ACHN (cell line): ENCODE results near the gene NT5C2.
"Not testable (repeated sequence)": the region's sequence is repeated elsewhere in the genome, so short reads cannot be mapped to it uniquely, and the experiment has no call there.

ENCODE experiments used
- DNase-seq: peaks from one replicate; pipeline ENCODE4 v3.0.0-alpha.2; 2015
- in situ Hi-C: cut with HindIII; loops from 2 replicates; pipeline ENCODE4 v1.10.0; 2017; ENCODE audit warnings: low sequenced_read_pairs, low pct_ligation_motif_present, low pct_unique_long_range_greater_than_20kb

The NT5C2 gene

GRCh38 chr10:103077491-103078308, 115.4 kb downstream of the NT5C2 start:
- in situ Hi-C loops, result no loop called here
- DNase-seq, result no peak

GRCh38 chr10:103077020-103077419, 116.1 kb downstream of the NT5C2 start:
- in situ Hi-C loops, result no loop called here
- no peak for DNase-seq

DNA sequence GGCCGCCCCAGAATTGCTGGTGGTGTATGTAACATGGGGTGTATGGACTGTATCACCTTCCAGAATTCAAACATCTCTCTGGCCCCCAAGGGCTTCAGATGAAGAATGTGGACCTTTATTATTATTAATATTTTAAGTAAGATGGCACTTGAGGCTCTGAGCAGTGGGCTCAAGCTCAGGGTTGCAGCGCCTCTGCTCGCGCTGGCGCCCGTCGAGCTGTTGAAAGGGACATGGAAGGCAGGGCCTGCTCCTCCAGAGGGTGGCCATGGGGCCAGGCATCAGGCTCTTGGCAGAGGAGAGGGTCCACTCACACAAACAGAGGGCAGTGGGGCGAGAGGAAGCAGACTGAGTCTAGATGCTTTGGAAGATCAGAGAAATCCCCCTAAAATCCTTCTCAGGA, 120.2 kb downstream of the NT5C2 start:
- DNase-seq, result no peak
- in situ Hi-C loops, result no loop called here

- in situ Hi-C loops, result no loop called here
- no peak for DNase-seq
These were observed 120.8 kb downstream of the NT5C2 start for GRCh38 chr10:103072276-103072675.

- DNase-seq, result peak; percentile 56
- in situ Hi-C loops, result no loop called here
These were observed 123.4 kb downstream of the NT5C2 start for GRCh38 chr10:103069453-103070331.

- no peak for DNase-seq
- in situ Hi-C loops, result no loop called here
These were observed 125.1 kb downstream of the NT5C2 start for GRCh38 chr10:103067956-103068355.

GRCh38 chr10:103067484-103067883, 125.6 kb downstream of the NT5C2 start:
- no peak for DNase-seq
- in situ Hi-C loops, result no loop called here

DNA sequence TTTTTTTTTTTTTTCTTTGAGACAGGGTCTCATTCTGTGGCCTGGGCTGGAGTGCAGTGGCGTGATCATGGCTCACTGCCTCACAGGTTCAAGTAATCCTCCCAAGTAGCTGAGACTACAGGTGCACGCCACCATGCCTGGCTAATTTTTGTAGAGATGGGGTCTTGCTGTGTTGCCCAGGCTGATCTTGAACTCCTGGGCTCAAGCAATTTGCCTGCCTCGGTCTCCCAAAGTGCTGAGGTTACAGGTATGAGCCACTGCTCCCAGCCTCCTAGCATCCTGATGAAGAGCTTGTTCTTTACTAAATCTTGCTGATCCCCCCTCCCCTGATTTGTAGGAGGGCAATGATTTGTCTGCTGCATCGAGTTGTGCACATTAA, 126.0 kb downstream of the NT5C2 start:
- DNase-seq, in situ Hi-C loops: not testable (repeated sequence)

DNA sequence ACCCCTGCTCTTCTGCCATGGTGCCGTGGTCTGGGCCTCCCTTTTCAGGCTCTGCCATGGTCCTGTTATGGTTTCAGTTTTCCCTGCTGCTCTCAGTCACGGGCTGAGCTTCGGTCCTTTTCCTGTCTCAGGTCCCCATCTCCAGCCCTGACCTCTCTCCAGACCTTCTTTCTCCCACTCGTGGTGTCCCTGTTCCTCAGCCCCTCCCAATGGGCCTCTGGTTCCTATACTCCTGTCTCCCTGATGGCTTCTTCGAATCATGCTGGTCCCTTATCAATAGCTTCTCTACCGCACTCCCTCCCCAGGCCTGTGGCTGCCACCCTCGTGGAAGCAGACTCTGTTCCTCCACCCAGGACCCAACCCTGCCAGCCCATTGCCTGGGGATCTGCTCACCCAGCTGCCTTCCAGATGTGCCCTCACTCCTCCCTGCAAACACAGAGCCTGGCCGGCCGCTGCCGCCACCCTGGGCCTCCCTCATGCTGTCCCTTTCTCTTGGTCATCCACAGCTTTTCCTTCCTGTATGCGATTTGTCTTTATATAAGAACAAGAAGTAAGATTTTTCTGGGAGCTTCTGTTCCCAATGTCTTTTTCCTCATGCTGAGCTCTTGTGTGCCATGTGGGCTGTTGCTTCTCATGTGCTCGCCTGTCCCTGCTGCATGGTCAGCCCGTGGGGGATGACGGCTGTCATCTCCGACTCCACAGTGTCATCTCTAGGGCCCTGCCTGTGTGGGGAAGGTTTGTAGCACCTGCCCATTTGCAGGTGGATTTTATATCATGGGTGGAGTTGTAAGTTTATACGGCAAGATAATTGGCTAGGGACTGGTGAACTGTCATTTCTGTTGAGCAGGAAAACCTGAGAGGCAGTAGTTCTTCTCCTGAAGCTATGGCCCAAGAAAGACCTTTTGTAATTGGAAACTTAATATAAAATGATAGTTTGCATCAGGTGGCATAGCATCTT, 126.7 kb downstream of the NT5C2 start:
- in situ Hi-C loops, result no loop called here
- no peak for DNase-seq

- DNase-seq, result no peak
- in situ Hi-C loops, result no loop called here
These were observed 128.1 kb downstream of the NT5C2 start for GRCh38 chr10:103064956-103065355.

DNA sequence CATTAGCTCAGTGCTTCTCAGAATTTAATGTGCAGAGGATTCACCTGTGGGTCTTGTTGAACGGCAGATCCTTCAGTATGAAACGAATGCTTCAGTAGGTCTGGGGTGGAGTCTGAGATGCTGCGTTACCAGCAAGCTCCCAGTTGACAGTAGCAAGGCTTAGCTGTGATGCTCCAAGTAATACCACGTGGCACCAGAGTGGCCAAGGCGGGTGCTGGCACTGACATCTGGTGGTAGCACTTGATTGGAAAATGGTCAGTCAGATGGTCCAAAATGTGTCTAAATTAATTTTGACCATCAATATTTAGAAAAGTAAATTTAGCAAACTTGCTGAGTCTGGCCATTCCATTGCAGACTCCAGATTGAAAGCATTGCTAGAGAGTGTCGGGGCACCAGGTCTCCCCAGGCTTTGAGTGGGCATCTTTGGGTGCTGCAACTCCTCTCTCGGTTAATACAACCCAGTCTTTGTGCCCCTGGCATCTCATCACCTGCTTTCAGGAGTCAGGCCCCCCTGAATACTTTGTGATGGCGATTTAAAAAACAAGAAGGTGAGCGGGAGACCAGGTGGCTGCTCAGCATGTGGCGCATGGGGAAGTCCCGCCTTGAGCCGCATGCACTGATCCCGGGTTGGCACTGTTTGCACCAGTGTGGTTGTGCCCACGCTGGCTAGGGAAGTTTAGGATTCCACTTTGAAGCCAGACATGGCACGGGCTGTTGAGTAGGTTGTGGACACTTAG, 130.1 kb downstream of the NT5C2 start:
- in situ Hi-C loops, result no loop called here
- DNase-seq, result no peak

DNA sequence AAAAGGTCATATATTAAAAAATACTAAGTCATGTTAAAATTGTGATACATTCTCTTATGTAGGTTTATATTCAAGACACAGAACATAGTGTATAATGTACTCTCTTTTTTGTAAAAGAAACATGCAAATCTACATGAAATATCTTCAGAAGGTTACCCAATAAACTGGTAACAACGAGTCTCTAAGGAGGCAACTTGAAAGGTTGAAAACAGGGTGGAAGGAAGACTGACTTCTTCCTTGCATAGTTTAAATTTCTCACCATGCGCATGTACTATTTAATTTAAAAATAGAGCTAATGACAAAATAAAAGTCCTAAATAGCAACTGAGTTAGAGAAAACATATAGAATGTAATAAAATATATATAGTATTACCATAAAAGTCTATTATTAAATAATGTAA, 132.5 kb downstream of the NT5C2 start:
- in situ Hi-C loops, result no loop called here

DNA sequence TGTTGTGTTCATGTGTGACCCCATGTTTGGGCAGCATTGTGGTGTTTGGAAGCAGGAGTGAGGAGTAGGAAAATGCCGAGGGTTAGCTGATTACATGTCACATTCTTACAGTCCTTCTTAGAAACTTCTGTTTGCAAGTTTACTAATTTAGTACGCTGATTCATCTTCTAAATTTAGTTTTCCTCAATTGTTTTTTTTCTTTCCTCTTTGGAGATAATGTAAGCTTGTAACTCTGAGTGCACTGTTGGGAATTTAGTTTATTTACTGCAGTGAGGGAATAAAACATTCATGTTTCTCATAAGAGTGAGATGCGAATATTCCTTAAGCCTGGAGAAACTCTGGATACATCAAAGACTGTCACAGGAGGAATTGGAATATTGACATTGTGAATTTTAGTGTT, 135.0 kb downstream of the NT5C2 start:
- no peak for DNase-seq
- in situ Hi-C loops, result no loop called here

More for the DNA sequence above, 132.5 kb downstream of the NT5C2 start:
- DNase-seq, result no peak

DNA sequence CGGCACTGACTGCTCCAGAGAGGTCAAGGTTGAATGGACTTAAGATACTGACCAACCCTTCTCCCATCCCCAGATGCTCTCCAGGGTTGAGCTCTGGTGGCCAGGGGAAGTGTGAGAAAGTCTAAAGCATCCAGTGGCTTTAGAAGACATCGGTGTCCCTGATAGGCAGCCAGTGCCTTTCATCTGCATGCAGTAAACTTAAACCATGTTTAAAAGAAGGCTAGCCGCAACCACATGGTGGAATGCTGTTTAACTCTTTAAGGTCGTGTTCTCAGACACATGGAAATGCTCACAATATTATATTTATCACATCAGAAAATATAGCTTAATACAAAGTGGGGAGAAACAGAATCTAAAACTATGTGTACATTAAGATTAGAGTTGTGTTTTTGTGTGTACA, 138.0 kb downstream of the NT5C2 start:
- in situ Hi-C loops, result no loop called here
- no peak for DNase-seq

DNA sequence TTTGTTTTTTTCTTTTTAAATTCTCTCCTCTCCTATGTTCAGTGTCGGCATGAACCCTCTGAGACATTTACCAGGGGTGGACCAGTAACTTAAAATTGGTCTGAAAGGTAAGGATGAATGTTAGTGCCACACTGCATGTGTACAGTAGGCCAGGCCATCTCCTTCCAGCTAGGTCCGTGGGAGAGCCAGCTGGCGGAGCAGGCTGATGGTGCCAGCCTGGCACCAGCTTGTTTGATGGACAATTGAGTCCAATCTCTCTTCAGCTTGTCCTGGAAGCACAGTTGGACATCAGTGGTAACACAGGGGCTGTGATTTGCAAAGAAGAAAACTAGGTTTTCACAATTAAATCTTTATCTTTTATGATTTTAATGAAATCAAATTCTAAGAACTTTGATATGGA, 138.5 kb downstream of the NT5C2 start:
- in situ Hi-C loops, result no loop called here
- no peak for DNase-seq

DNA sequence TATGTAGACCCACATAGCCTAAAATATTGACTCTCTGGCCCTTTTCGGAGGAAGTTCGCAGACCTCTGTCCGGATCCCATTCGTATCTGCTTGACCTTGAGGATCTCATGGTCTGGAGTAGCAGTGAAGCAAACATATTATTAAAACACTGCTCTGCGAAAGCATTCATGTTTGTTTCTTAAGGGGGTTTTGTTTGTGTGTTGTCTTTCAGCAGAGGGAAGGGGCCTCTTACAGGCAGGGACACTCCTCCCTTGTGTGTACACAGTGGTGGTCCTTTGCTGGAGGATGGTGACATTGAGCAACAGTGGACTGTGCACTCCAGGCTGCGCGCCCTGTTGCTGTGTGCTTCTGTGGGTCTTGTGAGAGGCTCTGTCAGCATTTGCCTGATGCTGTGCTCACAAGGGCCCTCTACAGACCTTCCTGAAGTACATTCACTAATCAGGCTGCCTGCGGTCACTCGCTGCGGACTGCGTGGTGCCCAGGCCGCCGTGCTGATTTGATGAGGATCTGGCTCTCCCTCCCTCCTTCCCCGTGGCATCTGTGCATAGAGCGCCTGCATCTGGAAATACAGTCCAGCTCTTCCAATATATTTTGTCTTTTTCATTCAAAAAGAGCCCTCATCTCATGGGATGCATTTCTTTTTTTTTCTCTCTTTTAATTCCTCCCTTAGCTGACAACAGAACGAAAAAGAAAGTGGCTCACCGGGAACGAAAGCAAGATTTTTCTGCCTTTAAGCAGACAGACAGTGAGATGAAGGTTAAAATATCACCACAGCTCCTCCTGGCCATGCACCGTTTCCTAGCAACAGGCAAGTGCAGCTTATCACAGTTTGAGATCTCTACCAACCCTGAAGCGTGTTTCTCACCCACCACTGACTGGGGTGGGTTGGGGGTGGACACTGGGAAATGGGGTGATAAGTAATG, 139.2 kb downstream of the NT5C2 start:
- in situ Hi-C loops, result no loop called here
- DNase-seq, result peak; percentile 87

GRCh38 chr10:103049237-103049636, 143.8 kb downstream of the NT5C2 start:
- DNase-seq, result no peak
- in situ Hi-C loops, result no loop called here
